ENCODE results near the gene PCBP1.
"Not testable (repeated sequence)": the region's sequence is repeated elsewhere in the genome, so short reads cannot be mapped to it uniquely, and the experiment has no call there.

PCBP1 gene

GRCh38 chr2:70086838-70087701 lies at the start of gene PCBP1:
Gene PCBP1 (plus strand): TSS chr2:70087477. CDS start chr2:70087744, 267 bp downstream.
- DNase-seq = peak; percentile 99

GRCh38 chr2:70039366-70039765 lies 47.9 kb upstream of the PCBP1 start:
- no peak for DNase-seq

GRCh38 chr2:70041663-70042062 lies 45.6 kb upstream of the PCBP1 start:
- DNase-seq = no peak

- DNase-seq = no peak
Measured at GRCh38 chr2:70042246-70042645, 45.0 kb upstream of the PCBP1 start.

- DNase-seq = peak in 1 of 2 donors; percentile 10
Measured at GRCh38 chr2:70043252-70043875, 43.9 kb upstream of the PCBP1 start.

GRCh38 chr2:70044290-70045040 lies 42.8 kb upstream of the PCBP1 start:
- no peak for DNase-seq

- DNase-seq = no peak
Measured at GRCh38 chr2:70045405-70045804, 41.9 kb upstream of the PCBP1 start.

- no peak for DNase-seq
Measured at GRCh38 chr2:70045932-70046331, 41.3 kb upstream of the PCBP1 start.

GRCh38 chr2:70046534-70046933 lies 40.7 kb upstream of the PCBP1 start:
- DNase-seq = no peak

- no peak for DNase-seq
Measured at GRCh38 chr2:70047451-70047850, 39.8 kb upstream of the PCBP1 start.

GRCh38 chr2:70049255-70049654 lies 38.0 kb upstream of the PCBP1 start:
- no peak for DNase-seq

- DNase-seq = no peak
Measured at GRCh38 chr2:70050631-70051425, 36.4 kb upstream of the PCBP1 start.

- DNase-seq = not testable (repeated sequence)
Measured at GRCh38 chr2:70055259-70055658, 32.0 kb upstream of the PCBP1 start.

GRCh38 chr2:70061317-70061716 lies 26.0 kb upstream of the PCBP1 start:
- no peak for DNase-seq

- DNase-seq = no peak
Measured at GRCh38 chr2:70062270-70062669, 25.0 kb upstream of the PCBP1 start.

GRCh38 chr2:70068119-70068518 lies 19.2 kb upstream of the PCBP1 start:
- DNase-seq = no peak

GRCh38 chr2:70069049-70069448 lies 18.2 kb upstream of the PCBP1 start:
- peak; percentile 65 to 78 for DNase-seq

- peak; percentile 45 to 64 for DNase-seq
Measured at GRCh38 chr2:70070542-70071268, 16.6 kb upstream of the PCBP1 start.

GRCh38 chr2:70073493-70073892 lies 13.8 kb upstream of the PCBP1 start:
- no peak for DNase-seq

GRCh38 chr2:70078384-70078783 lies 8.9 kb upstream of the PCBP1 start:
- DNase-seq = no peak

- no peak for DNase-seq
Measured at GRCh38 chr2:70080610-70081200, 6.6 kb upstream of the PCBP1 start.

- no peak for DNase-seq
Measured at GRCh38 chr2:70081221-70081620, 6.1 kb upstream of the PCBP1 start.
